Measurements from ENCODE around the gene DAZAP2.
A peak's percentile ranks its signal among the peaks of the same experiment; 100 is the strongest.
"Not testable (repeated sequence)": the region's sequence is repeated elsewhere in the genome, so short reads cannot be mapped to it uniquely, and the experiment has no call there.

DAZAP2 gene

GRCh38 chr12:51269174-51270066 is 30.8 kb downstream of the DAZAP2 start:
- POLR2A ChIA-PET, result interaction anchor here (1.2 to 1.5 kb wide), 2 partner anchors 31 to 72 kb away, joined by 3 read pairs; partner anchors contain the start of gene DAZAP2
- CTCF ChIA-PET, result interaction anchor here (1.1 kb wide), 1 partner anchor 71 kb away, joined by 11 read pairs; no protein-coding TSS in a partner anchor
- no peak for TF ChIP-seq SP1 (IDR thresholded peaks at IDR 0.05)
- TF ChIP-seq PKNOX1 (IDR thresholded peaks at IDR 0.05), result no peak
- no peak for TF ChIP-seq L3MBTL2 (conservative IDR thresholded peaks at IDR 0.05)
- TF ChIP-seq ELF4 (IDR thresholded peaks at IDR 0.05), result no peak
- TF ChIP-seq HDGF (IDR thresholded peaks at IDR 0.05; ENCODE audit: borderline replicate concordance), result no peak
- TF ChIP-seq TARDBP (IDR thresholded peaks at IDR 0.05), result no peak
- TF ChIP-seq ZNF384 (IDR thresholded peaks at IDR 0.05), result no peak
- no peak for TF ChIP-seq FOXA1 (IDR thresholded peaks at IDR 0.05)
- DNase-seq (ENCODE audit: extremely low spot score), result peak; percentile 39

- DNase-seq (ENCODE audit: extremely low spot score), result peak; percentile 56
- ChIA-PET CTCF (interaction anchor here (1.1 kb wide), 1 partner anchor 71 kb away, joined by 11 read pairs; no protein-coding TSS in a partner anchor), POLR2A (interaction anchor here (1.2 to 1.5 kb wide), 2 partner anchors 32 to 71 kb away, joined by 3 read pairs; partner anchors contain the start of gene DAZAP2)
- TF ChIP-seq SUZ12 (IDR thresholded peaks at IDR 0.05) (no peak), L3MBTL2 (conservative IDR thresholded peaks at IDR 0.05) (peak; percentile 40; the same call in 1 of the 2 replicates), LEF1 (IDR thresholded peaks at IDR 0.05; ENCODE audit: borderline replicate concordance) (no peak)
Measured at GRCh38 chr12:51270067-51270950, 31.7 kb downstream of the DAZAP2 start, which contains the start of gene SMAGP. TSS of gene SMAGP (minus strand) at chr12:51270415. CDS start at chr12:51269278, 1,137 bp downstream.

- POLR2A ChIA-PET, result interaction anchor here (1.5 kb wide), 1 partner anchor 32 kb away, joined by 3 read pairs; the partner anchor contains the start of gene DAZAP2
- no peak for DNase-seq (ENCODE audit: extremely low spot score)
- CTCF ChIA-PET, result no interaction called here
- no peak for TF ChIP-seq HDGF (IDR thresholded peaks at IDR 0.05; ENCODE audit: borderline replicate concordance)
- TF ChIP-seq ELF4 (IDR thresholded peaks at IDR 0.05), result no peak
- no peak for TF ChIP-seq SP1 (IDR thresholded peaks at IDR 0.05)
- no peak for TF ChIP-seq FOXA1 (IDR thresholded peaks at IDR 0.05)
- TF ChIP-seq PKNOX1 (IDR thresholded peaks at IDR 0.05), result no peak
- TF ChIP-seq BHLHE40 (IDR thresholded peaks at IDR 0.05; ENCODE audit: borderline replicate concordance), result no peak
- no peak for TF ChIP-seq TARDBP (IDR thresholded peaks at IDR 0.05)
- TF ChIP-seq ARNT (IDR thresholded peaks at IDR 0.05), result no peak
- no peak for TF ChIP-seq ZNF384 (IDR thresholded peaks at IDR 0.05)
- TF ChIP-seq SUZ12 (IDR thresholded peaks at IDR 0.05), result no peak
- TF ChIP-seq FOXM1 (IDR thresholded peaks at IDR 0.05; ENCODE audit: borderline replicate concordance), result no peak
- no peak for TF ChIP-seq LEF1 (IDR thresholded peaks at IDR 0.05; ENCODE audit: borderline replicate concordance)
- no peak for TF ChIP-seq CTBP1 (IDR thresholded peaks at IDR 0.05; ENCODE audit: borderline replicate concordance)
- no peak for TF ChIP-seq L3MBTL2 (conservative IDR thresholded peaks at IDR 0.05)
- TF ChIP-seq NFRKB (IDR thresholded peaks at IDR 0.05), result no peak
- no peak for TF ChIP-seq FOXK2 (IDR thresholded peaks at IDR 0.05)
Measured at GRCh38 chr12:51270951-51271518, 32.4 kb downstream of the DAZAP2 start.

GRCh38 chr12:51272810-51273209 is 34.2 kb downstream of the DAZAP2 start:
- CTCF ChIA-PET; DNase-seq (ENCODE audit: extremely low spot score); POLR2A ChIA-PET: not testable (repeated sequence)
- TF ChIP-seq ZNF384 (IDR thresholded peaks at IDR 0.05), result peak; percentile 82

GRCh38 chr12:51275088-51275487 is 36.5 kb downstream of the DAZAP2 start:
- CTCF ChIA-PET, result interaction anchor here (0.6 kb wide), 1 partner anchor 74 kb away, joined by 4 read pairs; no protein-coding TSS in a partner anchor
- POLR2A ChIA-PET, result no interaction called here
- DNase-seq (ENCODE audit: extremely low spot score), result no peak
- no peak for TF ChIP-seq FOXM1 (IDR thresholded peaks at IDR 0.05; ENCODE audit: borderline replicate concordance)
- TF ChIP-seq HDGF (IDR thresholded peaks at IDR 0.05; ENCODE audit: borderline replicate concordance), result no peak
- TF ChIP-seq FOXA1 (IDR thresholded peaks at IDR 0.05), result no peak
- TF ChIP-seq BHLHE40 (IDR thresholded peaks at IDR 0.05; ENCODE audit: borderline replicate concordance), result no peak

- TF ChIP-seq L3MBTL2 (conservative IDR thresholded peaks at IDR 0.05) (no peak), TARDBP (IDR thresholded peaks at IDR 0.05) (no peak), ZNF384 (IDR thresholded peaks at IDR 0.05) (no peak), ELF4 (IDR thresholded peaks at IDR 0.05) (no peak), FOXK2 (IDR thresholded peaks at IDR 0.05) (no peak), BHLHE40 (IDR thresholded peaks at IDR 0.05; ENCODE audit: borderline replicate concordance) (no peak), CTBP1 (IDR thresholded peaks at IDR 0.05; ENCODE audit: borderline replicate concordance) (no peak), NFRKB (IDR thresholded peaks at IDR 0.05) (no peak), FOXM1 (IDR thresholded peaks at IDR 0.05; ENCODE audit: borderline replicate concordance) (no peak)
- ChIA-PET CTCF (no interaction called here), POLR2A (no interaction called here)
- no peak for DNase-seq (ENCODE audit: extremely low spot score)
Measured at GRCh38 chr12:51281202-51281924, 42.7 kb downstream of the DAZAP2 start.

All from HEK293T (cell line).